HG03064 (cell line): ENCODE measurements around the gene TMEM86A.

Source experiments
- ATAC-seq: cut with Tn5 transposase; IDR thresholded peaks from one replicate; pipeline ENCODE4 v1.9.1; 2021; ENCODE audit warnings: low read depth; ENCODE audit not compliant: unreplicated experiment

Gene TMEM86A

GRCh38 chr11:18721561-18722292 lies 23.1 kb downstream of the TMEM86A start:
- no peak for ATAC-seq

GRCh38 chr11:18722293-18722637 lies 23.7 kb downstream of the TMEM86A start:
- ATAC-seq = no peak

- ATAC-seq = no peak
Measured at GRCh38 chr11:18723991-18724390, 25.4 kb downstream of the TMEM86A start.

GRCh38 chr11:18726040-18726439 lies 27.5 kb downstream of the TMEM86A start, which contains the start of gene IGSF22:
TSS of gene IGSF22 (minus strand) at chr11:18726188. CDS start at chr11:18724236, 1,952 bp downstream.
- no peak for ATAC-seq

GRCh38 chr11:18727479-18728236 lies 29.1 kb downstream of the TMEM86A start:
- no peak for ATAC-seq

- no peak for ATAC-seq
Measured at GRCh38 chr11:18728658-18729057, 30.1 kb downstream of the TMEM86A start.

- ATAC-seq = no peak
Measured at GRCh38 chr11:18729426-18729825, 30.8 kb downstream of the TMEM86A start.

- ATAC-seq = no peak
Measured at GRCh38 chr11:18730020-18730419, 31.4 kb downstream of the TMEM86A start.

- ATAC-seq = no peak
Measured at GRCh38 chr11:18731441-18731840, 32.9 kb downstream of the TMEM86A start.

GRCh38 chr11:18731949-18732821 lies 33.6 kb downstream of the TMEM86A start:
- ATAC-seq = no peak

- no peak for ATAC-seq
Measured at GRCh38 chr11:18733202-18733601, 34.6 kb downstream of the TMEM86A start.

GRCh38 chr11:18736590-18737148 lies 38.1 kb downstream of the TMEM86A start:
- ATAC-seq = no peak

GRCh38 chr11:18737642-18738041 lies 39.1 kb downstream of the TMEM86A start:
- no peak for ATAC-seq

GRCh38 chr11:18739685-18740084 lies 41.1 kb downstream of the TMEM86A start:
- no peak for ATAC-seq

- no peak for ATAC-seq
Measured at GRCh38 chr11:18741783-18742182, 43.2 kb downstream of the TMEM86A start.

GRCh38 chr11:18743365-18743764 lies 44.8 kb downstream of the TMEM86A start:
- no peak for ATAC-seq

- ATAC-seq = no peak
Measured at GRCh38 chr11:18743900-18744514, 45.4 kb downstream of the TMEM86A start.

- no peak for ATAC-seq
Measured at GRCh38 chr11:18745251-18745650, 46.7 kb downstream of the TMEM86A start.

- ATAC-seq = no peak
Measured at GRCh38 chr11:18748766-18749365, 50.3 kb downstream of the TMEM86A start.
